Measurements from ENCODE around the gene SP110. TPM values are rescaled to one million over a fixed set of nuclear protein-coding genes. Genes with fewer than 3 reads are reported as not detected.
"Not testable (repeated sequence)": the region's sequence is repeated elsewhere in the genome, so short reads cannot be mapped to it uniquely, and the experiment has no call there.

The SP110 gene
- total and polyA plus RNA-seq, 7 donors = 3.4 to 15.9 (median 7.2) TPM

GRCh38 chr2:230128623-230129342 lies 91.0 kb downstream of the SP110 start:
- ATAC-seq (no peak), DNase-seq (no peak)
- Histone ChIP-seq H3K36me3 (ENCODE audit: insufficient read depth in 1 of 2, low read depth in 1 of 2) (no peaks in the 10 kb centered on the region), H3K4me3 (no peak overlapping the region), H3K27ac (no peak overlapping the region), H3K9me3 (no peaks in the 10 kb centered on the region), H3K4me1 (no peaks in the 10 kb centered on the region), H3K27me3 (ENCODE audit: insufficient read depth in 3 of 3, low read length in 2 of 3) (peaks cover 0 to 2% (median 0%) of the 10 kb centered on the region in 3 donors)
- TF ChIP-seq CTCF (IDR thresholded peaks at IDR 0.05) = no peak
- 44 to 49% (median 47%) methylated on average over 7 of the region's 7 CpGs for WGBS, 3 donors
- intact Hi-C loops (cut with DNase I) = no loop called here

DNA sequence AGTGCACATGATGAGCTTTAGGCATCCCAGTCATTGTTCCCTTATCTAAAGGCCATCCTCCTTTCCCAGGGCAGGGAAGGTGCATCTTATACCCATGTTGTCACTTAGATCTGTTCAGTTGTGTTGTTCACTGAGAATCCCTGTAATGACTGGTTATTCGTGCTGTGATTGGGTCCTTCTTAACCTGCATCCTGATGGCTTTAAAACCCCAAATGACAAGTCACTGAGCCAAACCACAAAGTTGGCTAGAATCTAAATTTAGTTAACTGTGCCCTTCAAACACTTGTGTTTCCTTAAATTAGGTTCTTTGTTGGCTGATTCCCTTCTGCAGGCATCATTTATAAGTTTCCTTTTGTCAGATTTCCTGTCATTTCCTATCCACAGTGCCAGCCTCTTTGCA lies 92.6 kb downstream of the SP110 start:
- no peak for ATAC-seq
- intact Hi-C loops (cut with DNase I) = no loop called here
- Histone ChIP-seq H3K27me3 (ENCODE audit: insufficient read depth in 3 of 3, low read length in 2 of 3) (peaks cover 0 to 2% (median 0%) of the 10 kb centered on the region in 3 donors), H3K36me3 (ENCODE audit: insufficient read depth in 1 of 2, low read depth in 1 of 2) (no peaks in the 10 kb centered on the region), H3K9me3 (no peaks in the 10 kb centered on the region), H3K27ac (no peak overlapping the region), H3K4me1 (no peaks in the 10 kb centered on the region), H3K4me3 (no peak overlapping the region)
- DNase-seq = no peak
- 61 to 66% (median 65%) methylated on average over 1 of the region's 1 CpG for WGBS, 3 donors
- TF ChIP-seq CTCF (IDR thresholded peaks at IDR 0.05) = no peak

DNA sequence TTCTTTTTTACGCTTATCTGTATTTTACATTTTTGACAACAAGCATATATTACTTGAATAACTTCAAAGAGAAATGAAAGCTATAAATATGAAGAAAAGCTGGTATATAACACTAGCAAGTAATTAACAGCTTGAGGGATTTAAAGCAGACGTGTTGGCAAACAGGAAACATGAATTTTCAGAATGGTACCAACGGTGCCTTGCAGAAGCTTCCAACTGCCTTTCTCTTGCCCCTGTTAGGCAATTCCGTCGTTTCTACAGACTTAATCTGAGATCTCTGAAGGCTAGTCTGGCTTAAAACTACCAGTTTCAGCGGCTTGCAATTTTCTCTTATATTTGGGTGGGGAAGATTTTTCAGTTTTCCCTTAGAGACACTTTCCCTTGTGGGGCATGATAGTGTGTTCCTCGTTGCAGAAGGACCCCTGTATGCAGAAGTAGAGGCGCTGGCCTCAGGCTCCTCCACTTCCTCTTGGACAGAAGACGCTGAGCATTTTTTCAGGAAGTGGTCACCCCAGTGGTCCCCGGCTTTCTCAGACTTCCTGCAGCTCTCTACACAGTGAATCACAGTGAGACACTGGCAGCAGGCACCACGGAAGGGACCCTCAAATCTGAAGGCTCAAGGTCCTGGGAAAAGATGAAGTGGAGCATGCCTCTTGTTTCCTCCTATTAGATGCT lies 94.9 kb downstream of the SP110 start:
- ATAC-seq = no peak
- Histone ChIP-seq H3K4me3 (no peak overlapping the region), H3K4me1 (no peaks in the 10 kb centered on the region), H3K27ac (no peak overlapping the region), H3K27me3 (ENCODE audit: insufficient read depth in 3 of 3, low read length in 2 of 3) (peaks cover 0 to 2% (median 0%) of the 10 kb centered on the region in 3 donors), H3K36me3 (ENCODE audit: insufficient read depth in 1 of 2, low read depth in 1 of 2) (no peaks in the 10 kb centered on the region), H3K9me3 (no peaks in the 10 kb centered on the region)
- 62 to 65% (median 63%) methylated on average over 11 of the region's 11 CpGs for WGBS, 3 donors
- no peak for TF ChIP-seq CTCF (IDR thresholded peaks at IDR 0.05)
- no peak for DNase-seq
- intact Hi-C loops (cut with DNase I) = no loop called here

- Histone ChIP-seq H3K36me3 (ENCODE audit: insufficient read depth in 1 of 2, low read depth in 1 of 2) (no peaks in the 10 kb centered on the region), H3K9me3 (no peaks in the 10 kb centered on the region), H3K27me3 (ENCODE audit: insufficient read depth in 3 of 3, low read length in 2 of 3) (peaks cover 0 to 2% (median 0%) of the 10 kb centered on the region in 3 donors), H3K4me3 (no peak overlapping the region), H3K27ac (no peak overlapping the region), H3K4me1 (no peaks in the 10 kb centered on the region)
- 85 to 88% (median 85%) methylated on average over 6 of the region's 6 CpGs for WGBS, 3 donors
- intact Hi-C loops (cut with DNase I) = no loop called here
- ATAC-seq (no peak), DNase-seq (no peak)
- no peak for TF ChIP-seq CTCF (IDR thresholded peaks at IDR 0.05)
These were observed 95.5 kb downstream of the SP110 start for GRCh38 chr2:230124235-230124634.

DNA sequence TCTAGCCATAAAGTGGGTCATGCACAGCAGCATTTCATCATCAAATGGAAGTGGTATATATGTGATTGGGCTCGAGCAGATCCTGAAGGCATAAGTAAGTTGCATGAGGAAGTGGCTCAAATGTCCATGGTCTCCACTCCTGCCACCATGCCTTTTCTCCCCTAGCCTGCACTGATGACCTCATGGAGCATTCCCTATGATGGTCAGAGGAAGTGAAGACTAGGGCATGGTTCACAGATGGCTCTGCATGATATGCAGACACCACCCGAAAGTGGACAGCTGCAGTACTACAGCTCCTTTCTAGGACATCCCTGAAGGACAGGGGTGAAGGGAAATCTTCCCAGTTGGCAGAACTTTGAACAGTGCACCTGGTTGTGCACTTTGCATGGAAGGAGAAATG lies 99.4 kb downstream of the SP110 start:
- 82 to 90% (median 83%) methylated on average over 2 of the region's 2 CpGs for WGBS, 3 donors
- intact Hi-C loops (cut with DNase I) = not testable (repeated sequence)

GRCh38 chr2:230119827-230120226 lies 100.0 kb downstream of the SP110 start:
- ATAC-seq; H3K9me3 ChIP-seq; H3K27ac ChIP-seq; DNase-seq; H3K4me3 ChIP-seq; intact Hi-C loops (cut with DNase I); H3K27me3 ChIP-seq (ENCODE audit: insufficient read depth in 3 of 3, low read length in 2 of 3); H3K36me3 ChIP-seq (ENCODE audit: insufficient read depth in 1 of 2, low read depth in 1 of 2); H3K4me1 ChIP-seq: not testable (repeated sequence)
- 98 to 100% (median 100%) methylated on average over 1 of the region's 1 CpG for WGBS, 3 donors

More for the DNA sequence above, 99.4 kb downstream of the SP110 start:
- ATAC-seq; H3K4me1 ChIP-seq; H3K36me3 ChIP-seq (ENCODE audit: insufficient read depth in 1 of 2, low read depth in 1 of 2); H3K9me3 ChIP-seq; H3K27me3 ChIP-seq (ENCODE audit: insufficient read depth in 3 of 3, low read length in 2 of 3); DNase-seq; H3K27ac ChIP-seq; H3K4me3 ChIP-seq: not testable (repeated sequence)

Data from psoas muscle (tissue), 8 donors.